Loucy (cell line): ENCODE data around the gene DDX4.

Source experiments
- H2AFZ ChIP-seq: fragments of 200-600 bp; sonication (generic); 2 replicates; pipeline ENCODE4 v1.6.0; 2016; ENCODE audit warnings: antibody characterized with exemption, mild to moderate bottlenecking, low read length, moderate library complexity
- H3F3A ChIP-seq: fragments of 200-600 bp; 2 replicates; pipeline ENCODE4 v1.6.0; 2016; ENCODE audit warnings: antibody characterized with exemption, low read depth, mild to moderate bottlenecking
- H3K27me3 ChIP-seq: fragments of 200-600 bp; sonication (generic); 2 replicates; pipeline ENCODE4 v1.6.1; 2014; ENCODE audit warnings: low read length, mild to moderate bottlenecking; ENCODE audit not compliant: insufficient read depth, poor library complexity, severe bottlenecking
- H3K36me3 ChIP-seq: fragments of 200-600 bp; sonication (generic); 2 replicates; pipeline ENCODE4 v1.6.1; 2016; ENCODE audit warnings: low read length; ENCODE audit not compliant: insufficient read depth
- H3K4me1 ChIP-seq: fragments of 200-600 bp; sonication (generic); 2 replicates; pipeline ENCODE4 v1.5.1; 2014; ENCODE audit warnings: low read length, mild to moderate bottlenecking; ENCODE audit not compliant: insufficient read depth, poor library complexity, severe bottlenecking
- H3K4me2 ChIP-seq: fragments of 200-600 bp; sonication (generic); 2 replicates; pipeline ENCODE4 v1.6.0; 2014; ENCODE audit warnings: antibody characterized with exemption, low read length, low read depth, mild to moderate bottlenecking; ENCODE audit not compliant: poor library complexity, severe bottlenecking
- H3K4me3 ChIP-seq: fragments of 200-600 bp; sonication (generic); 2 replicates; pipeline ENCODE4 v1.5.1; 2014; ENCODE audit warnings: low read length, mild to moderate bottlenecking, mixed read lengths; ENCODE audit not compliant: poor library complexity, severe bottlenecking
- H3K79me2 ChIP-seq: fragments of 200-600 bp; sonication (generic); 2 replicates; pipeline ENCODE4 v1.6.1; 2014; ENCODE audit warnings: low read length; ENCODE audit not compliant: insufficient read depth
- H3K9ac ChIP-seq: fragments of 200-600 bp; sonication (generic); 2 replicates; pipeline ENCODE4 v1.6.0; 2014; ENCODE audit warnings: mild to moderate bottlenecking, low read depth, low read length, moderate library complexity; ENCODE audit not compliant: poor library complexity, severe bottlenecking
- H3K9me2 ChIP-seq: fragments of 200-600 bp; sonication (generic); replicated peaks from 2 replicates; pipeline ENCODE4 v1.6.1; 2016; ENCODE audit warnings: low read depth, low read length, mixed read lengths
- H3K9me3 ChIP-seq: fragments of 200-600 bp; sonication (generic); 2 replicates; pipeline ENCODE4 v1.6.1; 2014; ENCODE audit warnings: mild to moderate bottlenecking, antibody characterized with exemption, low read length, low read depth; ENCODE audit not compliant: insufficient read depth
- H4K20me1 ChIP-seq: fragments of 200-600 bp; sonication (generic); 2 replicates; pipeline ENCODE4 v1.6.0; 2014; ENCODE audit warnings: antibody characterized with exemption, low read length, mild to moderate bottlenecking; ENCODE audit not compliant: insufficient read depth, poor library complexity, severe bottlenecking
- CTCF ChIP-seq: fragments of 200-600 bp; sonication (generic); conservative IDR thresholded peaks from 2 replicates; pipeline ENCODE4 v1.5.1; 2014; ENCODE audit warnings: mild to moderate bottlenecking, antibody characterized with exemption, low read length
- EZH2phosphoT487 ChIP-seq: fragments of 200-600 bp; IDR thresholded peaks from 2 replicates; pipeline ENCODE4 v1.6.1; 2018; ENCODE audit warnings: antibody characterized with exemption, mild to moderate bottlenecking, moderate library complexity, borderline replicate concordance

The DDX4 gene

DNA sequence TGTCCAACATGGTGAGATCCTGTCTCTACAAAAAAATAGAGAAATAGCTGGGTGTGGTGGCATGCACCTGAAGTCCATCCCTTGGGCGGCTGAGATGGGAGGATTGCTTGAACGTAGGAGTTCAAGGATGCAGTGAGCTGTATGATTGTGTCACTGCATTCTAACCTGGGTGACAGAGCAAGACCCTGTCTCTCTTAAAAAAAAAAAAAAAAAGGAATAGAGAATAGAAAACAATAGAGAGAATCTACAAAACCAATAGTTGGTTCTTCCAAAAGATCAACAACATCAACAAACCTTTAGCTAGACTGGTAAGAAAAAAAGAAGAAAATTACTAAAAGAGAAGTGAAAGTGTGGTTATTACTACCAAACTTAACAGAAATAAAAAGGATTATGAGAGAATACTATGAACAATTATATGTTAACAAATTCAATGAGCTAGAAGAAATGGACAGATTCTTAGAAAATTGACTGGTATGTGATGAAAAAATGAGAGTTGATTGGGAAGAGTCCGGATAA lies 17.6 kb upstream of the DDX4 start:
- H3K4me2 ChIP-seq = no peak overlapping the region
- H3K79me2 ChIP-seq = no peaks in the 10 kb centered on the region
- no peaks in the 10 kb centered on the region for H3K27me3 ChIP-seq
- TF ChIP-seq CTCF = no peak
- no peak for TF ChIP-seq EZH2phosphoT487
- no peaks in the 10 kb centered on the region for H3K4me1 ChIP-seq
- no peaks in the 10 kb centered on the region for H3K9me3 ChIP-seq
- H3K36me3 ChIP-seq = no peaks in the 10 kb centered on the region
- no peaks in the 10 kb centered on the region for H3F3A ChIP-seq
- H3K9ac ChIP-seq = no peak overlapping the region
- H3K9me2 ChIP-seq = no peaks in the 10 kb centered on the region
- no peaks in the 10 kb centered on the region for H4K20me1 ChIP-seq
- no peak overlapping the region for H3K4me3 ChIP-seq
- H2AFZ ChIP-seq = no peak overlapping the region

- no peak for TF ChIP-seq EZH2phosphoT487
- TF ChIP-seq CTCF = no peak
These were observed 13.6 kb upstream of the DDX4 start for GRCh38 chr5:55724281-55724680.

GRCh38 chr5:55731848-55732247 lies 6.0 kb upstream of the DDX4 start:
- no peaks in the 10 kb centered on the region for H4K20me1 ChIP-seq
- H3K27me3 ChIP-seq = no peaks in the 10 kb centered on the region
- TF ChIP-seq CTCF (no peak), EZH2phosphoT487 (no peak)
- H3K4me3 ChIP-seq = no peak overlapping the region
- no peaks in the 10 kb centered on the region for H3F3A ChIP-seq
- H3K36me3 ChIP-seq = no peaks in the 10 kb centered on the region
- no peak overlapping the region for H3K4me2 ChIP-seq
- no peaks in the 10 kb centered on the region for H3K79me2 ChIP-seq
- H3K4me1 ChIP-seq = no peaks in the 10 kb centered on the region
- no peaks in the 10 kb centered on the region for H3K9me2 ChIP-seq
- no peaks in the 10 kb centered on the region for H3K9me3 ChIP-seq
- no peak overlapping the region for H3K9ac ChIP-seq
- H2AFZ ChIP-seq = no peak overlapping the region

More at GRCh38 chr5:55724281-55724680, 13.6 kb upstream of the DDX4 start:
- Histone ChIP-seq H3K4me3 (no peak overlapping the region), H3K36me3 (no peaks in the 10 kb centered on the region), H3K79me2 (no peaks in the 10 kb centered on the region), H4K20me1 (no peaks in the 10 kb centered on the region), H2AFZ (no peak overlapping the region), H3F3A (no peaks in the 10 kb centered on the region), H3K27me3 (no peaks in the 10 kb centered on the region), H3K9ac (no peak overlapping the region), H3K4me1 (no peaks in the 10 kb centered on the region), H3K9me2 (no peaks in the 10 kb centered on the region), H3K4me2 (no peak overlapping the region), H3K9me3 (no peaks in the 10 kb centered on the region)
